Choroid plexus epithelial cell (primary cell): ENCODE measurements around the gene NPAS3.

Experiments used
- DNase-seq: peaks from one replicate; pipeline ENCODE4 v3.0.0-alpha.2; 2010; ENCODE audit warnings: low read depth
- H3K4me3 ChIP-seq: 2 replicates; pipeline ENCODE4 v1.5.1; 2011; ENCODE audit warnings: low read depth, mild to moderate bottlenecking, control low read depth, low read length, moderate library complexity
- CTCF ChIP-seq: conservative IDR thresholded peaks from 2 replicates; pipeline ENCODE4 v1.5.1; 2011; ENCODE audit warnings: low read depth, mild to moderate bottlenecking, control low read depth, inconsistent platforms, low read length, moderate library complexity

The NPAS3 gene

DNA sequence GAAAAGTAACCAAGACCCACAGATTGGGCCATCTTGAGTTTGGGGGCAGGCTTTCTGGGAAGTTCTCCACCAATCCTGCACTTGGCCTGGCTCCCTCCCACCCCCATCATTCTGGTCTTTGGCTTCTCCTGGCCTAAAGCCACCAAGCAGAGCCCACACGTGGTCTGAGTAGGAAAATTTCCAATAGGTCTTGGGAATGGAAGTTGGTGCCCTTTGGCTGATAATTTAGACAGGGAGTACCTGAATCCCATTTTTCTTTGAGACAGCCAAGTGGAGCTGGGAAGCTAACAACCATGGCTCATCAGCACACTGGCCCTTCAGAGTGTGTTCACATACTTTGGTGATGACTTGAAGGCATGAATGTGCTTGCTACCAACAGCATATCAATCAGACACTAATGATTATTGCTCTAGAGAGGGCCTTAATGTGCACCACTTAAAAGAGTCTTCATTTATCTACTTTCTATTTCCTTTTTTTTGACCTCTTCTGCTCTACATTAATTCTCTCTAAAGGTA is 856.2 kb downstream of the NPAS3 start:
- no peak for DNase-seq
- no peak overlapping the region for H3K4me3 ChIP-seq
- no peak for TF ChIP-seq CTCF

DNA sequence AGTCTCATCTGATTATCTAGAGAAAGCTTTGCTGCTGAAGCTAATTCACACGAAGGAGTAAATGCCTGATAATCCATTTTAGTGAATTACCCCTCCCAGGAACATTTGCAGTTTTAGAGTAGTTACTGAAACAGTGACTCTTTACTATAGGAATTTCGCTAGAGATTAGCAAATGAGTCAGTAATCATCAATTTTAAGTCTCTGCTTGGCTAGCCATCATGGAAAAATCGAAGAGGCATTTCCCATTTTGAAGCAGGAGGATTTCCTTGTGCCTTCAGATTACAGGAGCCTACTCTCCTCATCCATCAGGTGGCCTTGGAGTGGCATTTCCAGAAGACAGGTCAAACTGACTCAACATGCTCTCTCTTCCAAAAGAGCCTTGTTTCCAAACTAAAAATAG is 857.7 kb downstream of the NPAS3 start:
- H3K4me3 ChIP-seq, result no peak overlapping the region
- TF ChIP-seq CTCF, result no peak
- peak; percentile 16 for DNase-seq

GRCh38 chr14:33799705-33800570 is 861.3 kb downstream of the NPAS3 start:
- peak; percentile 26 for DNase-seq
- H3K4me3 ChIP-seq, result peak overlapping the region; percentile 18
- no peak for TF ChIP-seq CTCF

GRCh38 chr14:33800735-33801163 is 862.1 kb downstream of the NPAS3 start:
- DNase-seq, result no peak
- no peak overlapping the region for H3K4me3 ChIP-seq
- no peak for TF ChIP-seq CTCF

DNA sequence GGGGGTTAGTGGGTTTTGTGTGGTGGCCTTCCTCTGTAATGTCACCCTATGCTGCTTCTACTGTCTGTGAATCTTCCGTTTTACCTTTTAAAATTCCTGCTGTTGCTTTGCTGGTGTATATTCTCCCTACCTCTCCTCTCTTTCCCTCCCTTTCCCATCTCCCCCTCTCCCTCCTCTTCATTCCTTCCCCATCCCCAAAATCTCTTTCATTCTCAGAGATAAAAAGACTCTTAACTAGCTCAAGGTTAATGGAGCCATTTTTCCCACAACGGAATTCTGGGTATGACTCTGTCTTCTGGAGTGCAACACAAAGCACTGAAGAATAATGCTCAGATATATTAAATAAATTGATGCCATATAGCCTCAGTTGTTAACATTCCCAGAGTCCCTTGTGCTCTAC is 864.1 kb downstream of the NPAS3 start:
- TF ChIP-seq CTCF, result no peak
- DNase-seq, result no peak

DNA sequence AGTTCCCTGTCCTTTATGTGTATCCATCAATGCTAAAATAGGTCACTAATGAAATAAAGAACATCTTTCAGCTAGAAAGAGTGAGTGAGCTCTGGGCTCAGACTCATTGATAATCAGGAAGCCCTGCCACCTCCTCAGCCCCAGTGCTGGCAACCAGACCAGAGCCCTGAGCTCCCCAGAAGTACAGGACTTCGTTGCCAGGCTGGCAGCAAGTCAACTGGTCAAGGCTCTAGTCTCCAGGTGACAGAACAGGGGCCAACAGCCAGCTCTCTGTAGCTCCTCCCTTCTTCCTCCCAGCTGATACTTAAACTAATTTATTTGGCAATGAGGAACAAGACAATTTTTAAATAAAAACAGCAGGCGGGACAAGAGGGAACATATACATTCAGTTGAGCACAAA is 866.9 kb downstream of the NPAS3 start:
- no peak for TF ChIP-seq CTCF
- no peak for DNase-seq
- H3K4me3 ChIP-seq, result no peak overlapping the region

More for the DNA sequence above, 864.1 kb downstream of the NPAS3 start:
- H3K4me3 ChIP-seq, result no peak overlapping the region

DNA sequence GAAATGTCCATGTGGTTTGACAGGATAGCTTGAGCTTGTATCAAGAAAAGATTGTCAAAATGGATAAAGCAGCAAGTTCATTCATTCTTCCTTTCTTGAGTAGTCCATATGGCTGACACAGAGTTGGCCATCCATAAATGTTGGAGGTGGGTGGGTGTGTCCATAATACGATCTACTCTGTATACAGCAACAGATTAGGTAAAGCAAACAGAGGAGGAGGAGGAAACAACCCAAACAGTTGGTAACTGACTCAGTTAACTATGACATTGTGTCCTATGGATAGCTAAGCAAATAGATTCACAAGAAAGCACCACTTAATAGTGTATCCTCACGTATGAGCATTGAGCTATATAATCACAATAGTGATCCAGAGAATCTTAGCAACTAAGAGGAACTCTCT is 868.2 kb downstream of the NPAS3 start:
- DNase-seq, result no peak
- H3K4me3 ChIP-seq, result no peak overlapping the region
- TF ChIP-seq CTCF, result no peak
